ENCODE results near the gene LPCAT1. TPM values are rescaled to one million over a fixed set of nuclear protein-coding genes. Genes with fewer than 3 reads are reported as not detected.

LPCAT1 gene
- total and polyA plus RNA-seq, 10 of the 15 experiments (the other 5 are each of a cell fraction or from before 2014, with no cell fraction given): 2.3 to 109 (median 72.7) TPM

DNA sequence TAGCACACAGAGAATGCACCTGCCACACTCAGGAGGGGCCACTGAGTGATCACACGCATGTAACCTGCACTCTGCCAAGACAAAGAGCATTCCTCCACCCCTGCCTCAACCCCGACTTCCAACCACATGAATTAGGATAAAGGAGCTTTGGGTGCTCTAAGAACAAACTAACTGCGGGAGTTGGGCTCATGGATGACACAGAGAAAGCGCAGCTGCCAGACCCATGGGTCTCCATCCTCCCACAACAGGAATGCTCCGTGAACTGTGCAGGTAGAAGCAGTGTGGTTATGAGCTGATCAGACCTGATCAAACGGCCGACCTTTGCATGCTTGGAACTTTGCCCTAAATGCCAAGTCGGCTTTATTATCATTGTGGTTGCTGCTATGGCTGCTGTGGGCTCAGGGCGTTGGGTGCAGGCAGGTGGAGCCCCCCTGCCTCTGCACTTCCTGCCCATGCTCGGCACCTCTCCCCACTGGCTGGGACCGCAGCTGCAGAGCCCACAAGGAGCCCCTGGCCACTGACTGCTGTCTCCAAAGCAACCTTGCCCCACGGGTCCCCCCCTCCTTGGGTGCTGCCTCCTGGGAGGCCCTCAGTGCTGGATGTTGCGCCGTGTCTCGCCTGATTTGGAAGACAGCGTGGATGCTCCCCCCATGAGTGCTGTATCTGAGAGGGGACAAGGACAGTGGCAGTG, 75.9 kb downstream of the LPCAT1 start:
- RAD21 ChIA-PET (ENCODE audit: unreplicated experiment): no interaction called here
- Histone ChIP-seq H4K20me1 (ENCODE audit: control insufficient read depth, insufficient read depth) (no peaks in the 10 kb centered on the region), H3K27me3 (replicated peaks in 1 of 2; ENCODE audit: control insufficient read depth in 2 of 2, insufficient read depth in 2 of 2, low read length in 1 of 2) (peaks cover 8% of the 10 kb centered on the region in 2 experiments), H3K4me2 (ENCODE audit: control insufficient read depth, insufficient read depth) (no peak overlapping the region), H3K9me3 (replicated peaks; ENCODE audit: control insufficient read depth, insufficient read depth, low read length) (no peaks in the 10 kb centered on the region; the same call in 2 of the 3 replicates), H2AFZ (ENCODE audit: control insufficient read depth, low read depth, low read length) (no peak overlapping the region), H3K27ac (ENCODE audit: control insufficient read depth, insufficient read depth) (no peak overlapping the region), H3K79me2 (ENCODE audit: control insufficient read depth, insufficient read depth, low read length) (no peaks in the 10 kb centered on the region), H3K9ac (ENCODE audit: control insufficient read depth, insufficient read depth, low read length) (no peak overlapping the region), H3K36me3 (ENCODE audit: control insufficient read depth in 2 of 2, insufficient read depth in 2 of 2, low read length in 1 of 2) (no peaks in the 10 kb centered on the region), H3K4me1 (ENCODE audit: control insufficient read depth, insufficient read depth, low read length) (no peaks in the 10 kb centered on the region), H3K4me3 (no peak overlapping the region)
- no TSS peak for BruUV-seq (replicated peaks)
- no peak for DNase-seq (ENCODE audit: low read depth, low spot score)
- TF ChIP-seq ZNF274 (IDR thresholded peaks at IDR 0.05; ENCODE audit: insufficient read depth, insufficient read length) (no peak), GABPA (IDR thresholded peaks at IDR 0.05; ENCODE audit: low read depth) (no peak), EZH2 (IDR thresholded peaks at IDR 0.05; ENCODE audit: borderline replicate concordance, control insufficient read depth, low read depth, low read length) (no peak), RB1 (IDR thresholded peaks at IDR 0.05; ENCODE audit: borderline replicate concordance) (no peak), MTA3 (IDR thresholded peaks at IDR 0.05; ENCODE audit: borderline replicate concordance, low read length) (no peak), TARDBP (IDR thresholded peaks at IDR 0.05; ENCODE audit: borderline replicate concordance) (no peak)
- TF ChIP-seq, protein P1, sequence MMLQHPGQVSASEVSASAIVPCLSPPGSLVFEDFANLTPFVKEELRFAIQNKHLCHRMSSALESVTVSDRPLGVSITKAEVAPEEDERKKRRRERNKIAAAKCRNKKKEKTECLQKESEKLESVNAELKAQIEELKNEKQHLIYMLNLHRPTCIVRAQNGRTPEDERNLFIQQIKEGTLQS (IDR thresholded peaks at IDR 0.05; ENCODE audit: borderline replicate concordance, extremely low read depth, low read depth, low read length): no peak
- TF ChIP-seq, protein P2, sequence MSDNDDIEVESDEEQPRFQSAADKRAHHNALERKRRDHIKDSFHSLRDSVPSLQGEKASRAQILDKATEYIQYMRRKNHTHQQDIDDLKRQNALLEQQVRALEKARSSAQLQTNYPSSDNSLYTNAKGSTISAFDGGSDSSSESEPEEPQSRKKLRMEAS (IDR thresholded peaks at IDR 0.05; ENCODE audit: low read depth, low read length): no peak
- POLR2A ChIA-PET: no interaction called here
- WGBS (ENCODE audit: insufficient coverage, insufficient replicate concordance, low lambda C conversion rate, missing lambda C conversion rate): 45% methylated on average over 16 of the region's 16 CpGs
- no peak for ATAC-seq
- no peak for FAIRE-seq
- intact Hi-C loops (cut with micrococcal nuclease; ENCODE audit: unreplicated experiment): no loop called here
- CTCF ChIA-PET: no interaction called here
- SMC1A ChIA-PET (ENCODE audit: uncharacterized antibody, unreplicated experiment): no interaction called here
- in situ Hi-C loops (cut with MboI): no loop called here
